RWPE2 (cell line): Measurements from ENCODE around the gene RBMS3.

Source experiments
- ATAC-seq: fragments of 200-7000 bp; cut with Tn5 transposase; 3 replicates; pipeline ENCODE4 v1.9.1; 2021; ENCODE audit warnings: low read depth
- DNase-seq: peaks from one replicate; pipeline ENCODE4 v3.0.0-alpha.2; 2020; ENCODE audit warnings: low spot score
- H3K27ac ChIP-seq: fragments of 450-650 bp; 2 replicates; pipeline ENCODE4 v1.5.1; 2017; ENCODE audit warnings: mild to moderate bottlenecking; ENCODE audit not compliant: poor library complexity, severe bottlenecking
- H3K27me3 ChIP-seq: fragments of 250-450 bp; sonication (Bioruptor Pico); 2 replicates; pipeline ENCODE4 v1.5.1; 2021; ENCODE audit warnings: mild to moderate bottlenecking, moderate library complexity; ENCODE audit not compliant: insufficient read depth, poor library complexity, severe bottlenecking
- H3K36me3 ChIP-seq: fragments of 250-450 bp; sonication (Bioruptor Pico); 2 replicates; pipeline ENCODE4 v1.5.1; 2020; ENCODE audit warnings: low read depth, mild to moderate bottlenecking, moderate library complexity
- H3K4me1 ChIP-seq: fragments of 250-450 bp; sonication (Bioruptor Pico); 2 replicates; pipeline ENCODE4 v1.5.1; 2021; ENCODE audit warnings: mild to moderate bottlenecking, moderate library complexity; ENCODE audit not compliant: insufficient read depth, poor library complexity, severe bottlenecking
- H3K4me3 ChIP-seq: fragments of 250-450 bp; sonication (Bioruptor Pico); 2 replicates; pipeline ENCODE4 v1.5.1; 2021; ENCODE audit warnings: mild to moderate bottlenecking, moderate library complexity; ENCODE audit not compliant: severe bottlenecking
- H3K9me3 ChIP-seq: fragments of 250-450 bp; sonication (Bioruptor Pico); 2 replicates; pipeline ENCODE4 v1.5.1; 2021; ENCODE audit warnings: mild to moderate bottlenecking, moderate library complexity; ENCODE audit not compliant: severe bottlenecking
- TF ChIP-seq, protein P1 (sequence below): fragments of 450-650 bp; IDR thresholded peaks from one replicate; pipeline ENCODE4 v1.5.1; 2017; ENCODE audit warnings: mild to moderate bottlenecking, moderate library complexity; ENCODE audit not compliant: poor library complexity, severe bottlenecking

Gene RBMS3

GRCh38 chr3:29370476-29371420 lies 89.9 kb downstream of the RBMS3 start:
- Histone ChIP-seq H3K36me3 (no peaks in the 10 kb centered on the region), H3K27me3 (no peaks in the 10 kb centered on the region), H3K27ac (no peak overlapping the region), H3K9me3 (no peaks in the 10 kb centered on the region), H3K4me1 (peaks cover 6% of the 10 kb centered on the region), H3K4me3 (no peak overlapping the region)
- TF ChIP-seq, protein P1, sequence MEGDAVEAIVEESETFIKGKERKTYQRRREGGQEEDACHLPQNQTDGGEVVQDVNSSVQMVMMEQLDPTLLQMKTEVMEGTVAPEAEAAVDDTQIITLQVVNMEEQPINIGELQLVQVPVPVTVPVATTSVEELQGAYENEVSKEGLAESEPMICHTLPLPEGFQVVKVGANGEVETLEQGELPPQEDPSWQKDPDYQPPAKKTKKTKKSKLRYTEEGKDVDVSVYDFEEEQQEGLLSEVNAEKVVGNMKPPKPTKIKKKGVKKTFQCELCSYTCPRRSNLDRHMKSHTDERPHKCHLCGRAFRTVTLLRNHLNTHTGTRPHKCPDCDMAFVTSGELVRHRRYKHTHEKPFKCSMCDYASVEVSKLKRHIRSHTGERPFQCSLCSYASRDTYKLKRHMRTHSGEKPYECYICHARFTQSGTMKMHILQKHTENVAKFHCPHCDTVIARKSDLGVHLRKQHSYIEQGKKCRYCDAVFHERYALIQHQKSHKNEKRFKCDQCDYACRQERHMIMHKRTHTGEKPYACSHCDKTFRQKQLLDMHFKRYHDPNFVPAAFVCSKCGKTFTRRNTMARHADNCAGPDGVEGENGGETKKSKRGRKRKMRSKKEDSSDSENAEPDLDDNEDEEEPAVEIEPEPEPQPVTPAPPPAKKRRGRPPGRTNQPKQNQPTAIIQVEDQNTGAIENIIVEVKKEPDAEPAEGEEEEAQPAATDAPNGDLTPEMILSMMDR = no peak
- DNase-seq (no peak), ATAC-seq (peak; percentile 35; the same call in 1 of the 3 replicates)

DNA sequence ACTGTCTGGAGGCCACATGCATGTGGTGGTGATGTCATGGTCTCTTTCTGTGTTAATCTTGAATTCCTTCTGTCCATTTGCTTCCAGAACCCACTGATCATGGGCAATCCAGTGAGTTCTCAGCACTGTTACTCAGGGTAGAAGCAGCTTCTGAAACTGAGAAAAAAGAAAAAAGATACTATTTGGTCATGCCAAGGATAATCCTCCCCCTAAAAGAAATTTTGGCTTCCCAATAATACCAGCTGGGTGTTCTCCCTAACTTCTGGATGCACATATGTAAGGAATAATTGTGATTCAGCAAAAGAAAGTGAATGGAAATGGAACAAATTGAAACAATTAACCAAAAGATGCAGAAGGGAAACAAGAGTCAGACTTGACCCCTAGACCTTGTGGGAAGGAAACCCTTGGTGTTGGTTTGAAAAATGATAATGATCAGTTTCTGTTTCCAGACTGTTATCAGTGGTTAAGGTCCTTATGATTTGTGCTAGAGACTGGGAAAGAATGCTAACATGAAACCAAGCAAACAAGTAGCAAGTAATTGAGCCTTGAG lies 92.3 kb downstream of the RBMS3 start:
- H3K36me3 ChIP-seq = no peaks in the 10 kb centered on the region
- peaks cover 6% of the 10 kb centered on the region for H3K4me1 ChIP-seq
- ATAC-seq (no peak), DNase-seq (no peak)
- no peaks in the 10 kb centered on the region for H3K27me3 ChIP-seq
- H3K27ac ChIP-seq = no peak overlapping the region
- no peak overlapping the region for H3K4me3 ChIP-seq
- no peaks in the 10 kb centered on the region for H3K9me3 ChIP-seq
- TF ChIP-seq, protein P1 = no peak

- DNase-seq (no peak), ATAC-seq (no peak)
- Histone ChIP-seq H3K4me3 (no peak overlapping the region), H3K27ac (no peak overlapping the region), H3K36me3 (no peaks in the 10 kb centered on the region), H3K9me3 (no peaks in the 10 kb centered on the region), H3K4me1 (peaks cover 6% of the 10 kb centered on the region), H3K27me3 (no peaks in the 10 kb centered on the region)
- TF ChIP-seq, protein P1 = no peak
Measured at GRCh38 chr3:29374226-29374625, 93.4 kb downstream of the RBMS3 start.

- no peaks in the 10 kb centered on the region for H3K9me3 ChIP-seq
- no peak overlapping the region for H3K4me3 ChIP-seq
- TF ChIP-seq, protein P1 = no peak
- DNase-seq (no peak), ATAC-seq (no peak)
- no peak overlapping the region for H3K27ac ChIP-seq
- H3K36me3 ChIP-seq = no peaks in the 10 kb centered on the region
- no peaks in the 10 kb centered on the region for H3K27me3 ChIP-seq
- H3K4me1 ChIP-seq = no peaks in the 10 kb centered on the region
Measured at GRCh38 chr3:29379097-29379496, 98.2 kb downstream of the RBMS3 start.
